CD1c-positive myeloid dendritic cell (primary cell): ENCODE results near the gene FBXL4.

ENCODE experiments used
- DNase-seq: peaks from one replicate; pipeline ENCODE4 v3.0.0-alpha.2; 2016; ENCODE audit errors: extremely low spot score

Gene FBXL4

DNA sequence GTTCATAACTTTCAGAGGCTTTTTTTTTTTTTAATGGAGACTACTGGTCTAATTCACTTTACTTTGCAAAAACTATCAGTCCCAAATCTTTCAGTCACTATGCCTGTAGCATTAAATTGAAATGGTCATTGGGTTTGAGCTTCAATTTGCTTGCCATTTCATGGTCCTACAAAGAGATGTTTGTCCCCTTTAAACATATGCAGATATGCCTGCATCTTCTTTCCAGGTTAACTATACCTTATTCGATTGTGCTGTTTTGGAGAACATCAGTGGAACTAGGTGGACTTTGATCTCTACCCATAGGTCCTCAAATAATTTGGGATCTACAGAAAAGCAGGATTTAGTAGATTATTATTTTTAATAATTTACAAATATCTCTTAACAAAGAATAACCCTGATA, 108.8 kb downstream of the FBXL4 start:
- DNase-seq, result no peak

DNA sequence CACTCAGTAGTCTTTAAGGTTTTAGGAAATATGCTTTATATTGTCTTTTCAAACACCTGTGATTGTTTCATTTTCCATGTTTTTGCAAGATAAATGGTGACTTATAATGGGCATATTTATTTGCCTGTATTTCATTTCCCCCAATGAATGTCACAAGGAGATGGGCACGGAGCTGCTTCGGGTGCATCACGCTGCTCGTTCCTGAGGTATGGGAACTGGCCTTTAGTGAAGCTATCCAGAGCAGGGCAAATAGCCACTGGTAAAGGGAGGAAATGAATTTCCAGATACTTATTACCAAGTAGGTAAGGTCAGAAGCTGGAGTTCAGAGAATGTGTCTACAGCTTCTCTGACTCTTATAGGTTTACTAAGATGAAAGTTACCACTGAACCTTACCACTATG, 109.7 kb downstream of the FBXL4 start:
- no peak for DNase-seq

DNA sequence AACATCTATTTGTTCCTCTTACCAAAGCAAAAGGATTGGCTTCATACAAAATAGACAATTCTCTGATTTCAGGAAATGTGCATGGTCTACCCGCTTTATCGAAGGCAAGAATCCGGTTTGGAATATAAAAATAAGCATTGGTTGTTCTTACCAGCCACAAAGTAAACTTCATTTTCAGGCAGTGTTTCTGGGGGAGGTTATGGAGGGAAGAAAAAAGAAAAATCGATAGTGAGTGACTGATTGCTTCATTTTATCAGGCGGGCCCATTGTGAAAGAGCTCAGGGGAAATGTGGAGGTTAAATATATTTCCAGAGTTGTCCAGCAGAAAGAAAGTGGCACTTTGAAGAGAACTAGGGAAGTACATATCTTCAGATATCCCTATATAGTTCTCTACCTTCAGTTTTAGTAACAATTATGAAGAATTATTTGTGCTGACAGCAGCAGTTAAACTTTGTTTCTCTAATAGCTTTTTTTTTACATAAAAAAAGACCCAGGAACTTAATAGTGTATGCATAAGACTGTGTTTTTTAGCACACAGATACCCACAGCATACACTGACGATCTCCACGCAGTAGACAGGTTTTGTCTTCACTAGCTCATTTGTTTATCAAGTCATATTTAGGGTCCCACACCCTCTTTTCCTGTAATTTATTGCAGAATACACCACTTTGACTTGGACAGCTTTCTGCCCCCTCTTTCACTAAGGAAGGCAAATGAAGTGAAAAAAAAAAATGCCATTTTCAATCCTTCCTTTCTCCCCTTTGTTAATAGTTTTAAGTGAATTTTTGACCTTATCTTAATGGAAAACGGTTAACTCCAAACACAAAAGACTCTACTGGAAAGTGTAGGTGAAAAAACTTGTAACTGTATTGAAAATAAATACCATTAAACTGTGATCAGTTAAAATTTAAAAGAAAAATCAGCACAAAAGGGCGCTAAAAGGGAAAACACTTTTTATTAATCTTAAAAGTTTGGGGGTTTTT, 110.5 kb downstream of the FBXL4 start:
- no peak for DNase-seq

DNA sequence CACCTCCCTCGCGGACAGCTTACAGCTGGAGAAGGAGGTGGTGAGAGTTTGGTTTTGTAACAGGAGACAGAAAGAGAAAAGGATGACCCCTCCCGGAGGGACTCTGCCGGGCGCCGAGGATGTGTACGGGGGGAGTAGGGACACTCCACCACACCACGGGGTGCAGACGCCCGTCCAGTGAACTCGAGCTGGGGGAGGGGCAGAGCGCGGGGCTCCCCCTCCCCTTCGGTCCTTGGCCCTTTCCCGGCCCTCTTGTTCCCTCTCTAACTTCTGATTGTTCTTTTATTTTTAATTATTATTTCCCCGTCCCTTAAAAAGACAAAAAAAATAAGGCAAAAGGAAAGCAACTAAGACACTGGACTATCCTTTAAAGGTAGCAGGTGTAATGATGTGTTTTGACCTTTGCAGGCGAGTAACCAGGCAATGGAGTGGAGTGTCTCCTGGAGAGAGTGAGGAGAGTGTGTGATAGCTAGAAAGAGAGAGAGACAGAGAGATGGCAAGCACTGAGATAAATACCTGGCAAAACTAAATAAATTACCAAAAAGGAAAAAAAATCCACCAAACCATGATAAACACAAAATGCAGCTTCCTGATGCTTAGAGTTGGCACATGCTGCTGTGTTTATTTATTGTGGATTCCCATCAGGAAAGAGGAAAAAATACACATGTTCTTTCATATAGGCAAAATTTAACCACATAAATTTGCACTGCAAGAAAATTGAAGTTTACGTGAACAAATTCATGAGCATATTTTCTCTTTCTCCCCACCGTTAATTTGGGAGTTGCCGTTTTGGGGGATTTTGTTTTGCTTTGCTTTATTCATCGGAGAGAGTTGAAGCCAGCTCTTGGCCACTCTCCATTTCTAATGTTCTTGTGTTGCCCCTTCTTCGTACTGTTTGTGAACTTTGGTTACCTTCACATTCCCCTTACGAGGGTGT, 111.5 kb downstream of the FBXL4 start:
- DNase-seq, result no peak

DNA sequence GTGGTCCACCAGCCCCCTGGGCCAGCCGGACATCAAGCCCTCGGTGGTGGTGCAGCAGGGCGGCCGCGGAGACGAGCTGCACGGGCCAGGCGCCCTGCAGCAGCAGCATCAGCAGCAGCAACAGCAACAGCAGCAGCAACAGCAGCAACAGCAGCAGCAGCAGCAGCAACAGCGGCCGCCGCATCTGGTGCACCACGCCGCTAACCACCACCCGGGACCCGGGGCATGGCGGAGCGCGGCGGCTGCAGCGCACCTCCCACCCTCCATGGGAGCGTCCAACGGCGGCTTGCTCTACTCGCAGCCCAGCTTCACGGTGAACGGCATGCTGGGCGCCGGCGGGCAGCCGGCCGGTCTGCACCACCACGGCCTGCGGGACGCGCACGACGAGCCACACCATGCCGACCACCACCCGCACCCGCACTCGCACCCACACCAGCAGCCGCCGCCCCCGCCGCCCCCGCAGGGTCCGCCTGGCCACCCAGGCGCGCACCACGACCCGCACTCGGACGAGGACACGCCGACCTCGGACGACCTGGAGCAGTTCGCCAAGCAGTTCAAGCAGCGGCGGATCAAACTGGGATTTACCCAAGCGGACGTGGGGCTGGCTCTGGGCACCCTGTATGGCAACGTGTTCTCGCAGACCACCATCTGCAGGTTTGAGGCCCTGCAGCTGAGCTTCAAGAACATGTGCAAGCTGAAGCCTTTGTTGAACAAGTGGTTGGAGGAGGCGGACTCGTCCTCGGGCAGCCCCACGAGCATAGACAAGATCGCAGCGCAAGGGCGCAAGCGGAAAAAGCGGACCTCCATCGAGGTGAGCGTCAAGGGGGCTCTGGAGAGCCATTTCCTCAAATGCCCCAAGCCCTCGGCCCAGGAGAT, 112.4 kb downstream of the FBXL4 start:
- no peak for DNase-seq

DNA sequence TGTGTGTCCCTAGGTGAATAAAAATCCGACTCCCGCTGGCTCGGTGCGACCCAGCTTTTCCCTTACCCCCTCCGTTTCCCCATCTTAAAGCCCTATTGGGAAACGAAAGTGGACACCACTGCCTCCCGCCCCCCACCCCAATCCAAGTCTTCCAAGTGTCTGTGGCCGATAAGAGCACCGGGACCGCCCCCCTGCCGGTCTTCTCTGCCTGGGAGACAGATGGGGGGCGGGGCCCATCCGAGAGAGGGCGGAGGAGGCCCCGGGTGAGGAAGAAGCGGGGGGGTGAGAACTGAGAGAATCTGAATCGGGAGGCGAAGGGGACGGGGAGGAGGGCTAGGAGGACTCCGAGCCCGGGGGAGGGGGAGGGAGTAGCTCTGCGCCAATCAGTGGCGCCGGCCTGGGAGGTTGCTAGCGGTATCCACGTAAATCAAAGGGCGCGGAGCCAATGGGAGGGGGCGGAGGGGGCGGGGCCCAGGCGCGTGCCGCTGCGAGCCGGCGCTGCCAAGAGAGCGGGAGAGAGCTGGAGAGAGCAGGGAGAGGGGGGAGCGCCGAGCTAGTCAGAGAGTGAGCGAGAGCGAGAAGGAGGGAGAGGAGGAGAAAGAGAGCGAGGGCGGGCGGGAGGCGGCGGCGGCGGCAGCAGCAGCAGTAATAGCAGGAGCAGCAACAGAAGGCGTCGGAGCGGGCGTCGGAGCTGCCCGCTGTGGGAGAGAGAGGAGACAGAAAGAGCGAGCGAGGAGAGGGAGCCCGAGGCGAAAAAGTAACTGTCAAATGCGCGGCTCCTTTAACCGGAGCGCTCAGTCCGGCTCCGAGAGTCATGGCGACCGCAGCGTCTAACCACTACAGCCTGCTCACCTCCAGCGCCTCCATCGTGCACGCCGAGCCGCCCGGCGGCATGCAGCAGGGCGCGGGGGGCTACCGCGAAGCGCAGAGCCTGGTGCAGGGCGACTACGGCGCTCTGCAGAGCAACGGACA, 113.4 kb downstream of the FBXL4 start, which contains the start of gene POU3F2:
Gene POU3F2, plus strand, starts transcription at position 515 of the 972 bp plus-strand sequence. Its CDS starts 300 bp downstream, at position 815.
- DNase-seq, result peak; percentile 54

DNA sequence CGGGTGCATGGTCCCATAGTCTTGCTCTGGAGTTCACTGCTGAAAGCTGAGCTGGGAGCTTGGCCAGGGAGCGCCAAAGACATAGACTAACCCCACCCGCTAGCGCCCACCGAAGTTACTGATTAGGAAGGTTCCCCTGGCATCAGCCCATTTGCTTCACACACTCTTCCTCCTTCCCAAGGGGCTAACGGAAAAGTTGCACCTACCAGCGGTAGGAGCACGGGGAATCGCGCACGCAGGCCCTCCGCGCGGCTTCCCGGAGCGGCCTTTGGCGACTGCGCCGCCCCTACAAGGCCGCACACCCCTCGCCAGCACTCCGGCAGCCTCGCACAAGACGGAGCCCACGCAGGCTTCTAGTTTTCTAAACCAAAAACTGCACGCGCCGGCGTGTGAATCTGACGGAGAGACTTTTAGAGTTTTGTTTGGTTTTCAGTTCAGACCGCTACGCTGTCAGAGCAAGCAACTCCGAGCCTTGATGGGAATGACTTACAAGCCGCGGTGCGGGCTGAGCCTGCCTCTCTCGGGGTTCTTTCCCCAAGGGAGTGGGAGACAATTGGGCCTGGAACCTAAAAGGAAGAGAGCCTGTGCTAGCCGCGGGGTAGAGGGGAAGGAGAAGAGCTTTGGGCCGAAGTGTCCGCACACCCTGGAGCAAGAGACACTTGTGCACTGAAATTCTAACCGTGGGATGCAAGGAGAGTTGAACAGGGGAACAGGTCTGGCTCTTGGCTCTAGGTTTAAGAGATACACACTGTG, 114.3 kb downstream of the FBXL4 start:
- DNase-seq, result peak; percentile 32

DNA sequence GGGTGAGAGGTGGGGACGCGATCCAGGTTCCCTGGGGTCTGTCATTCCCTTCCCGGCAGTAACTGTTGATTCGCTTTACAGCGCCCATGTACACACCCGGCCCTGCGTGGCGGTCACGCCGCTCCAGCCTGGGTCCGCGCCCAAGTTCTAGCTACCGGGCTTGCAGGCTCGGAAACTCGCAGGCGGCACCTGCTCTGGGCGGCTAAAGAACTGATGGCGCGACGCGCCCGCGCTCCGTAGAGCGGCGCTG, 114.8 kb downstream of the FBXL4 start:
- DNase-seq, result no peak

DNA sequence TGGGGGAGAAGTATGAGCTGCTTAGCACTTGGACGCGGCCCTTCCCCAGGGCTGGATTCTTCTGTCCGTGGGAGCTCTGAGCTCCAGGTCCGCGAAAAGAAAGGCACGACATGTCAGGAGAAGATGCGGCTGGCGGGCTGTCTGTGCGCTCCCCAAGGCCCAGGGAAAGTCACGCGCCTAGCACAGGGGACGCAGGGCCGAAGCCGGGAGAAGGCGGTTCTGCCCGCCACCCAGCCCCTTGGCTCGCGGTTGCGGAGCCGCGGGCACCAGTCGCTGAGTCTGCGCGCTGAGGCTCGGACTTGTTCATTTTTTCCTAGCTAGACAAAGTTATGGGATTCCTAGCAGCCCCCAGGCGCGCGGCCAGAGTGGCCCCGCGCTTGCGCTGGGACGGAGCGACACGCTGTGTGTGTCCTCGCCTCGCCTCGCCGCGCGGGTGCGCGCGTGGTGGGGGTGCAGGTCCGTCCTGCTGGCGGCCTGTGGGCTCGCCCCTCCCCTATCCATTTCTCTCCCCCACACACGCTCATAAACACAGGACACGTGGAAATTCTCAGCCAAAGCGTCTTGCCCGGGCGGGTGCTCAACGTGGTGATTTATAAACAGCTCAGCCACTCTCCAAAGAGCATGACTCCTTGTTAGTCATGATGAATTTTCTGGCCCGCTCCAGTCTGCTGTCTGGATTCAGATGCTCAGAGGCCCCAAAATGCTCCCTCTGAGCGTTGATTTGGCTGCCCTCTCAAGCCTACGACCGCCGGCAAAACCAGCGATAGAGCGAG, 115.3 kb downstream of the FBXL4 start:
- no peak for DNase-seq

DNA sequence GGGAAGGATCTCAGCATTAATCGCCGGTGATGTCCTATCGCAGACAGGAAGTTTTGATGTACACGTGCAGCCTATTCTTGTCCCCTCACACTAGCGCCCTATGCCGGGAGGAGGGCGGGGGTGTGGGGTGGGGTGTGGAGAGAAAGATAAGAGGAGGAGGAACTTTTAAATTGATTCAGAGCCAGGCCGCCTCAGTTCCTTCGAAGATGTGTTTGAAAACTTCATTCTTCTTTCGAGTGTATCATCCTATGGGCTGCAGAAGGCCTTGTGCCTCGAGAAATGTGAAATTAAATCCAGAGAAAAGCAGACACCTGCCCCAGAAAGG, 115.8 kb downstream of the FBXL4 start:
- no peak for DNase-seq

DNA sequence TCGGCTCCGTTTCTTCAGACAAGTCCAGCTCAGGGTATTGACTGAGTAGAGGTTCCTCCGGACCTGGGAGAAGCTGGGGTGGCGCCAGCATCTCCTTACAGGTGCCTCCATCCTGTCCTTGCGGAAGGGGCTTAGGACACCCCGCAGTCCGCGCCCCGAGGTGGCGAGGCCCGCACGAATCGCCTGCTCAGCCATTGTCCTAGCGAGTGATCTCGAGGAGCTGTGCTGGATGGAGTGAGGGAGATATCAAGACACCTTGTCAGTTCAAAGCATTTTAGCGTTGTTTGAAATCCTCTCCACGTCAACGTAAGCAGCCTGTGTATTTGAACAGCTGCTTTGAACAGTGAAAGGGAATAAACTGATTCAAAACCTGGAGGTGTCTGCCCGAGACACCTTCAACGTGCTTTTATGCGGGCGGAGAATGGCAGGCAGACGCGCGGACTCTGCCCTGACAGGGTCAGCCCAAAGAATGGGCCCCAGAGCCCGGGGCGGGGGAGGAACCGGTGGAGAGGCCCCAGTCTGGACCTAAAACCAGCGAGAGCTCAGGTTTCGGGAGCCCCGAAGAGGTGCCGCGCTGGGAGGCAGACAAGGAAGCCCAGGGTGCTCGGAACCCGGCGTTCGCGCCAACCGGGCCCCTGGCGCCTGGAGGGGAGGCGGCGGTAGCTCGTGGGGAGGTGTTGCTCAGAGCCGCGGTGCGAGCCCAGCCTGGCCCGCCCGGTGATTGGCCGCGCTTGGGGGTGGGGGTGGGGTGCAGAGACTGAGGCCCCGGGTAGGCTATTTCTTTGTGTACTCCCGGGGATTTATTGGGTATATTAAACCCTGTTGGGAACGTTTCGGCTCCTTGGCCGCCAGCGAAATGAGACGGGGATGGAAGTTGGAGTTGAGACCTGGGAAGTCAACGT, 116.4 kb downstream of the FBXL4 start:
- DNase-seq, result no peak

DNA sequence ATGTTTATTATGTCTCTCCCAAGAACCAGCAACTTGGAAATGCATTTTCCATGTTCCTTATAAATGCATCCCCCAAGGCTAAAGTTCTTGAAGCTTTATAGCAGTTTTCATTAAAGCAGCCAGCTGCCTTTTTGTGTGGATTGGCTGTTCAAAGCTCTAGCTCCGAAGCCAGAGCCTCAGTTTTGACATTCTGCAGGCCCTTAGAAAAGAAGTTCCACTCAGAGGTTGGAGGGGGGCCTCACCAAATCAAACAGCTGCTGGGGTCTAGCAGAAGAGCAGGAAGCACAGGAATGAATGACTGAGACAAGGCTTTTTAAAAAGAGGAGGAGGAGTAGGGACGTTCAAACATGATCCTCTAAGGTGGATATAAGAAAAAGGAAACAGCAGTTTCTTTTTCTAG, 117.6 kb downstream of the FBXL4 start:
- no peak for DNase-seq

DNA sequence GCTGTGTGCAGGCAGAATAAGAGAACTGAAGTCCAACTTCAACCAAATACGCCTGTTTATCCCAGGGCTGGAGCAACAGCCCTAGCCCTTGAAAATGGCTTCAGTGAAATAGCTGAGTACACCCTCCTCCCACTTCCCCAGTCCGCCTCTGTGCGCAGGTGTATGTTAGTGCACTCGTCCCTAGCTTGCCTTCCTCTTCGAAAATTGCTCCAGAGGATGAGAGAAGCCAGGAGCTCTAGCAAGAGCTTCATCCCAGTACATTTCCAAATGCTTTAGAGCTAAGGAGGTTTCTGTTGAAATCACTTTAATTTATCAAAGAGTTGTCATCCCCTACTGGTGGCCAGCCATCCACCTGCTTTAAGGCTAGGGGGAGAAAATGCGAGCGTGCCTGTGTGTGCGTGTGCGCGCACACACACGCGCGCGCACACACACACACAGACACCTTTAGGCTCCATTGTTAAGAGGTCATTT, 118.8 kb downstream of the FBXL4 start:
- no peak for DNase-seq

DNA sequence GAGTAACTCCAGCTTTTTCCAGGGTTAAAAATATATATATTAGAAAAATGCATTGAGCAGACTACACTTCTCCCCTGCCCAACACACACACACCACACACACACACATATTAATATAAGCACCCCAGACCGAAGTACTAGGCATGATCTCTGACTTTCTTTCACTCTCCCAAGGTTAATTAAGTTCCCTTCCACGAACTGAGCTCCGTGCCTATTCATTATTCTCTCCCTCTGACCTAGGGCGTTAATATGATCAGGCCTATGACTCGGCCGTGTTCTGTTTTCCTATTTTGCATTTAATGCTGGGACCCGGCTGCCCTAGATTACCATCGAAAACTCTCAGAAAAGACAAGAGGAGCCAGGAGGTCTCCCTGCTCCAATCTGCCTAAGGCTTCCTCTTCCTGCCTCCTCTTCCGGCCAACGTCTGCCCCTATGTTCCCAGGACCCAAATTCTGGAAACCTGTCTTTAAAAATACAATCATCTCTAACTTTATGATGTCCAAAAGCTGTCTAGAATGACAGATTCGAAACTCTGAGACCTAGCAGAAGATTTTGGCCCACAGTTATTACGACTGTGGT, 119.4 kb downstream of the FBXL4 start:
- DNase-seq, result no peak

DNA sequence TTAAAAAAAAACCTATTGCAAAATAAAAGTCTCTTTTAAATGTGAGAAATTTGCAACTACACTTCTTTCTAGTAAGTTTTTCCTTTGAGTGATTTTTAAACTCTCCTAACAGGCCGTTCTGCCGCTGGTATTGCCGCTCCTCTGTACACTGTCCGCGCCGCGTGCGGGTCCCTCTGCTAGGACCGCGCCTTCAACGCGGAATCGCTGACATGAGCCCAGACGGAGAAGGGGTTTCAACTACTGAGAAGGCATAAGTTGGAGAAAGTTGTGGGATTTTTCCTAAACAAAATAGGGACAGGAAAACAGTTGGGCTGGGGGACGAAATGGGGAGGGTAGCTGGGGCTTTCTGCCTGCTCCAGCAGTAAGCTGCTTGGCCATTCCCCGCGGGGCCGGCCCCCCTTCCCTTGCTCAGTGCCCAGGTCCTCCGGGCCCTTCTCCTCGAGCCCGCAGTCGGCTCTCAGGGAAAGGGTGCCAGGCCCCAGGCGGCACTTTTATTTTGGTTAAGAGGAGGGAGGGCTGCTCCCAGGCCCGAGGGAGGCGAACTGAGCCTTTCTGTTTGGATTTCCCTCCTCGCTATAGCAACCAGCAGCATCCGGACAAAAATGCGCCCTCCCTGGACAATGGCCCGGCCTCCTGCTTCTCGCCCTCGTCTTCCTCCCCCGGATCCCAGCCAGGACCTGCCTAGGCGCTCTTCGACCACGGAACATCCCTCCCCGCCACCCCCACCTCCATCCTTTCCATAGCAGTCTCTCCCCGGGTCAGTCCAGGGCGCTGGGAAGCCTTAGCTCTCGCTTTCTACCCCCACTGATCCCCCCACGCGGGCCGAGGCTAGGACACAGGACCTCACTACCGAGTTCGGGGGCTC, 120.2 kb downstream of the FBXL4 start:
- no peak for DNase-seq

DNA sequence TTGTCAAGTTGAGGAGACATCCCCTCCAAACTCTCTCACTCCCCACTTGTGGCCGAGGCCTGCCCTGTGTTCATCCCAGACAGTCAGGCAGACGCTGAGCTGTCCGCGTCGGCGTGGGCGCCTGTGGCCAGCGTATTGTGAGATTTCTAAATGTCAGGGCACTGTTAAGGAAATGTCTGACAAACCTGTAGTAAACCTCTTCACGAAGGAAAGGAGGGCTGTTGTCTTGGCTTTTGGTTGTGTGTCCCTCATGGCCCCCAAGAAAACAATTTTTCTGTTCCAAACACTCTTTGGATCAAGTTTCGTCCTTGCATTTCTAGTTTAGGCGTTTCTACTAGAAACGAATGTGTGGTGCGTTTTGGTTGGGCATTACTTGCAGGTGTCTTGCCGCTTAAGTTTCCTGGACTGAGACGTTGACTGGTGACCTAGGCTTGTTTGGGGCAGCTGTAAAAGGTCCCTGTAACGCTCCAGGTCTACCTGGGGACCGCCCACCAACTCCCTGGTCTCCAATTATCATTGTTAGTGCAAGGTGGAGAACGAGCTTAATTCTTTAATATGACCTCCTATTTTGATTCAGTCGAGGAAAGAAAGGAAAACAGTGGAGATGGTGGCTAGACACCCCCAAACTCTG, 122.0 kb downstream of the FBXL4 start:
- DNase-seq, result no peak
